ENCODE results near the gene EPC2. TPM values are rescaled to one million over a fixed set of nuclear protein-coding genes. Genes with fewer than 3 reads are reported as not detected.

EPC2 gene
- 9.3 to 10.7 TPM (median 10.6 TPM) in 5 replicates for total RNA-seq (2022; extraction: Qiagen RNA extraction)

GRCh38 chr2:148643998-148644882 is at the start of gene EPC2:
Gene EPC2, plus strand, starts transcription at chr2:148644751. Its CDS starts 267 bp downstream, at chr2:148645018.

Other genes starting within 250 kb of the EPC2 start
- 0.30 to 0.77 TPM (median 0.35 TPM) in 5 replicates for gene KIF5C, start 230.5 kb downstream of the EPC2 start, total RNA-seq (2022; extraction: Qiagen RNA extraction)

All from A549 treated with Mapracorat at 1 μM for 4 hours (cell line).